Posterior vena cava (tissue), 2 donors: Measurements from ENCODE around the gene CNOT8. TPM values are rescaled to one million over a fixed set of nuclear protein-coding genes. Genes with fewer than 3 reads are reported as not detected.

ENCODE experiments used
- DNase-seq: peaks from one replicate; pipeline ENCODE4 v3.0.0-alpha.2; 2020; ENCODE audit warnings: low spot score
- intact Hi-C, 2 donors: fragments of 100-400 bp; cut with DNase I; formaldehyde crosslinking; loops; one replicate each; pipeline versions ENCODE4 v1.14.1 to v1.14.2; 2022 to 2023
- total RNA-seq, 2 donors: library from RNA; stranded (reverse); fragmentation: NEBNext Ultra II Directional; extraction: Animal tissue kit (Norgen Biotek cat#: 25700); gene quantifications; one replicate each; pipeline ENCODE4 v1.2.1, GENCODE V29; 2021
- donor health status: DM: yes; HTN: yes; CAD: no.
- donor health status: DM: yes; HTN: yes; CAD: no.

The CNOT8 gene
- total RNA-seq, 2 donors from 2014 or later = 46.5 to 47.1 TPM

- intact Hi-C loops = loop anchor here in 1 of 2 donors (5.0 kb wide), 1 partner anchor 102 kb away; the partner anchor contains the start of gene LARP1
These were observed 795 bp downstream of the CNOT8 start for GRCh38 chr5:154858972-154859871.

DNA sequence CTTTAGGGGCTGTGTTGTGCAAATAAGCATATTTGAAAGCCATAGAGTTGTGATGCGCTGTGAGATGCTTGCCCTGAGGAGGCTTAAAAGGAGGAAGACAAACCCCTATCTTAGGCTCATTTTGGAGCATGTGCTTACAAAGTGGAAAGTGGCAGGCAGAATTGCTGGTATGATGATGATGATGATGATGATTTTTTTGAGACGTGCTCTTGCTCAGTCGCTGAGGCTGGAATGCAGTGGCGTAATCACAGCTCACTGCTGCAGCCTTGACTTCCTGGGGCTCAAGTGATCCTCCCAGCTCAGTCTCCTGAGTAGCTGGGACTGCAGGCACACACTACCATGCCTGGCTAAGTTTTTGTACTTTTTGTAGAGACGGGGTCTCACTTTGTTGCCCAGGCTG lies 1.7 kb downstream of the CNOT8 start:
- intact Hi-C loops = no loop called here

More at GRCh38 chr5:154858972-154859871, 795 bp downstream of the CNOT8 start:
- DNase-seq = no peak

GRCh38 chr5:154860765-154861164 lies 2.3 kb downstream of the CNOT8 start:
- DNase-seq = no peak
- intact Hi-C loops = no loop called here

More for the DNA sequence above, 1.7 kb downstream of the CNOT8 start:
- no peak for DNase-seq

GRCh38 chr5:154861946-154862345 lies 3.5 kb downstream of the CNOT8 start:
- DNase-seq = no peak
- intact Hi-C loops = no loop called here

DNA sequence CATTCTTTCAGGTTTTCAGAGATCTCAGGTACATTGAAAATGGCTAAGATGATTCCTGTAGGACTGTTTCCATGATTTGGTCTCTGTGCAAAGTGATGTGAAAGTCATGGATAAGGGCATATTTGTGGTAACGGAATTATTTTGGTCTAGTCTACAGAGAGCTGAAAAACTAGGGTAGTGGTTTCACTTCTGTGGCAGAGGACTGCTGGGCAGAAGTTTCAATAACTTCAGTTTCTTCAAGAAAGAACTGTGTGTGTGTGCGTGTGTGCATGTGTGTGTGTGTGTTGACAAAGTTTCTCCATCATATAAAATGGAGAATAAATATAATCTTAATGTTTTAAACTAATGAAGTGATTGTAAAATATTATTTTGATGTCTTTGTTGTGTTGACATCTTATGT lies 4.3 kb downstream of the CNOT8 start:
- DNase-seq = no peak
- intact Hi-C loops = no loop called here

GRCh38 chr5:154863291-154864080 lies 5.1 kb downstream of the CNOT8 start:
- intact Hi-C loops = no loop called here
- DNase-seq = no peak

GRCh38 chr5:154865466-154866184 lies 7.2 kb downstream of the CNOT8 start:
- intact Hi-C loops = no loop called here
- DNase-seq = no peak

DNA sequence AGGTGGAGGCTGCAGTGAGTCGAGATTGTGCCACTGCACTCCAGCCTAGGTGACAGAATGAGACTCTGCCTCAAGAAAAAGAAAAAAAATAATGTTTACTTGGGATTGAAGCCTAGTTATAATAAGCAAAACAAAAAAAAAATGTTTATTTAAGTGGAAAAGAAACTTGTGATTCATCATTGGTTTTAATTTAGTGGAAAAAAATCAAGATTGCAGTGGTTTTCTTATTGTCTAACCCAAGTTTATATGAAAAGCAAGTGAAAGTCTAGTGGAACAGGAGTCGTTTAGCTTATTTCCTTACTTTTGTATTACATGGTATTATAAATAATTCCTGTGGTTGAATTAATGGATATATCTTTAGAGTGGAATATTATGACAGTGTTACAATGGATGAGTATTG lies 8.4 kb downstream of the CNOT8 start:
- intact Hi-C loops = no loop called here
- no peak for DNase-seq

- intact Hi-C loops = no loop called here
- DNase-seq = no peak
These were observed 10.3 kb downstream of the CNOT8 start for GRCh38 chr5:154868702-154869101.

GRCh38 chr5:154871734-154872133 lies 13.3 kb downstream of the CNOT8 start:
- intact Hi-C loops = no loop called here
- no peak for DNase-seq

- DNase-seq = no peak
- intact Hi-C loops = no loop called here
These were observed 15.4 kb downstream of the CNOT8 start for GRCh38 chr5:154873791-154874331.

DNA sequence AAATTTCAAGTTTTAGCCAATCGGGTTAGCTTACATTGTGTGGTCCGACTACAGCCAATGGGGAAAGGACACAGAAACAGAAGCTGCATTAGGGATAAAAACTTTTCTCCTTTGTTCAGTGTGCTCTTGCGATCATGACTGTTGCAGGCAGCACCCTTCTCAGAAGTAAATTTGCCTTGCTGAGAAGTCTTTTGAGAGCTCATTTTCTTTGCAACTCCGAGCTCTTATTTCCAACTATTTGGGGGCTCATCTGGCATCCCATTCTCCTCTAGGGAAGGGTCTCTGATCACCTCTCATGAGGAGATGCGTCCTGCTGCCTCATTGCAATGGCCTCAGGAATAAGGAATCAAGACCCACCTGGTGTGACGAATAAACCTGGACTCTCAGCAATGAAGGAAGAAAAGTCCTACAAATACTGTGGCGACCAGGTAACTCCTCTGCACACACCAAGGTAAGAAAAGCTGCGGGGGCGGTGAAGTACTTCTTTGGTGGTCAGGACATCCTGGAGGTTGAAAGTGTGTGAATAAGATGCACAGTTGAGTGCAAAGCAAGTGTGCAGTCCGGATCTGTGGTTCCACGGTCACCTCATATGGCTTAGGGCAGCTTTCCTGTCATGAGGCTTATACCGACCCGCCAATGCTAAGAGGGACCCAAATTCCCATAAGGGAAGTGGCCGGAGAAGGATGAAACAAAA lies 20.4 kb downstream of the CNOT8 start:
- no peak for DNase-seq
- intact Hi-C loops = no loop called here

- intact Hi-C loops = no loop called here
These were observed 23.6 kb downstream of the CNOT8 start for GRCh38 chr5:154881986-154882385.

GRCh38 chr5:154884424-154884823 lies 26.0 kb downstream of the CNOT8 start:
- intact Hi-C loops = no loop called here
- DNase-seq = no peak

More at GRCh38 chr5:154881986-154882385, 23.6 kb downstream of the CNOT8 start:
- DNase-seq = no peak

DNA sequence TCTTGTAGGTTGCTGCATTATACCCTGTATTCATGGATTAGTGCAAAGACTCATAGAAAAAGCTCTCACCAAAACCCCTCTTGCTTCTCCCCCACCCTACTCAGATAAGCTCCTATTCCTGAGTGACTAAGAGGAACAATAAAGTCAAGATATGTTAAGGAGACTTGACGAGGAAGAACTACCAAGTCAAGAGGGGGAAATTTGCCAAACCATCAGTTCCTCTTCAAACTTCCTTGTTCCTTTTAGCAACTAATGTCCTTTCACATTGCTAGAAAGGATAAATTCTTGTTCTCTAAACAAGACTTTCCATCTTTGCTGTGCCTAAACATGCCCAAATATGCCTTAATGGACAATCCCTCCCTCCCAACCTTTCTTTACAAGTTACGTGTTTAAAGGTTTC lies 27.0 kb downstream of the CNOT8 start:
- no peak for DNase-seq
- intact Hi-C loops = no loop called here

DNA sequence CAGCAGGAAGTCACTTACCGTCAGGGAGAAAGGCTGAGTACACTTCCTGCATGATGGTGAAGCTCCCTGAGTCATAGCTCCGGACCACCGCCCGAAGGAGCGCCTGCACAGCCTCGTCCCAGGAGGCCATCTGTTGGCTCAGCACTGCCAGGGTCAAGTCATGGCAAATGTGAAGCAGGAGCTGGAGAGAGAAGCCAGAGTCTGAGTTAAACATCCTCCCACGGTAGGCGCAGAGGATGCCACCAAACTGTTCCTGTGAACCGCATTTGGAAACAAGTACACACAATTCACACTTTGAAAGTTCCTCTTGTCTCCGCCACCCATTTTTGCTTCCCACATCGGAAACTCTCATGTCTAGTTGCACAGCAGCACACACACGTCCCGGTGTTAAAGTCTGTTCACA lies 33.9 kb downstream of the CNOT8 start:
- intact Hi-C loops = no loop called here

DNA sequence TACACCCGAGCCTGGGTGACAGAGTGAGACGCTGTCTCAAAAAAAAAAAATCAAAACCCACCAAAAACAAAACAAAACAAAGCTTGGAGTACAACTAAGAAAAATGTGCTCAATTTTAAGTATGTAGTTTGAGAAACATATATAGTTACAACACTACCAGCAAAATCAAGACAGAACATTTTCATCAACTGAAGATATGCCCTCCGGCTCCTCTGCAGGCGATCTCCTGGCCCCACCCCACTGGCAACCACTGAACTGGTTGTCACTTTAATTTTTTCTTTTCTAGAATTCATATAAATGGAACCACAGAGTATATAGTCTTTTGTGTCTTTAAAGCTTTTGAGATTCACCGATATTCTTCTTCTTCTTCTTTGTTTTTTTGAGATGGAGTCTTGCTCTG lies 35.0 kb downstream of the CNOT8 start:
- DNase-seq = no peak
- intact Hi-C loops = no loop called here

More for the DNA sequence above, 33.9 kb downstream of the CNOT8 start:
- DNase-seq = no peak

GRCh38 chr5:154895606-154896561 lies 37.5 kb downstream of the CNOT8 start:
- no peak for DNase-seq
- intact Hi-C loops = no loop called here
